GM12878 (cell line): ENCODE data around the gene GSTP1. TPM values are rescaled to one million over a fixed set of nuclear protein-coding genes. Genes with fewer than 3 reads are reported as not detected.
A peak's percentile ranks its signal among the peaks of the same experiment; 100 is the strongest.

Experiments used
- ATAC-seq: fragments of 200-7000 bp; cut with Tn5 transposase; 3 replicates; pipeline ENCODE4 v1.9.1; 2020; ENCODE audit warnings: mild to moderate bottlenecking, moderate library complexity
- BruUV-seq: library from RNA; stranded (reverse); fragments of 400-500 nt; replicated peaks from 2 replicates; lab custom pipeline; 2021; lab: Mats Ljungman, UMichigan
- CTCF ChIA-PET: fragments of 300-600 bp; sonication (Branson Sonifier 250); formaldehyde crosslinking; extraction: SDS; loops from one replicate; lab custom pipeline; 2021; ENCODE audit warnings: inconsistent platforms; lab: Yijun Ruan, JAX
- POLR2A ChIA-PET: fragments of 350-600 bp; formaldehyde crosslinking; extraction: SDS; loops from one replicate; lab custom pipeline; 2021; ENCODE audit warnings: inconsistent platforms; lab: Charles Lee
- RAD21 ChIA-PET: fragments of 300-600 bp; sonication (Branson Sonifier 250); formaldehyde crosslinking; loops from one replicate; lab custom pipeline; 2023; ENCODE audit warnings: antibody characterized with exemption; ENCODE audit not compliant: unreplicated experiment; lab: Charles Lee
- SMC1A ChIA-PET: fragments of 300-600 bp; sonication (Branson Sonifier 250); formaldehyde crosslinking; loops from one replicate; lab custom pipeline; 2023; ENCODE audit not compliant: unreplicated experiment, uncharacterized antibody; lab: Charles Lee
- DNase-seq: peaks from one replicate; pipeline ENCODE4 v3.0.0-alpha.2; 2011; ENCODE audit warnings: low read depth, low spot score
- FAIRE-seq: peaks from 3 replicates; lab custom pipeline; 2011; peaks lifted over from hg19 to GRCh38; lab: Jason Lieb, UNC
- H2AFZ ChIP-seq: 2 replicates; pipeline ENCODE4 v1.6.0; 2011; ENCODE audit warnings: low read depth, low read length, control low read depth; ENCODE audit not compliant: control insufficient read depth
- H3K27ac ChIP-seq: 2 replicates; pipeline ENCODE4 v1.5.1; 2011; ENCODE audit warnings: control low read depth; ENCODE audit not compliant: control insufficient read depth, insufficient read depth
- H3K27me3 ChIP-seq, 2 experiments: replicated peaks in 1 of 2; 2 replicates each; pipeline versions ENCODE4 v1.6.0 to v1.6.1; 2011; ENCODE audit warnings: low read length in 1 of 2; ENCODE audit not compliant: control insufficient read depth in 2 of 2, insufficient read depth in 2 of 2
- H3K36me3 ChIP-seq, 2 experiments: 2 replicates each; pipeline ENCODE4 v1.5.1; 2011; ENCODE audit warnings: low read length in 1 of 2; ENCODE audit not compliant: control insufficient read depth in 2 of 2, insufficient read depth in 2 of 2
- H3K4me1 ChIP-seq: 2 replicates; pipeline ENCODE4 v1.6.1; 2011; ENCODE audit warnings: mild to moderate bottlenecking, low read length, moderate library complexity, mixed read lengths; ENCODE audit not compliant: control insufficient read depth, insufficient read depth
- H3K4me2 ChIP-seq: 2 replicates; pipeline ENCODE4 v1.6.0; 2011; ENCODE audit warnings: control low read depth; ENCODE audit not compliant: control insufficient read depth, insufficient read depth
- H3K4me3 ChIP-seq: fragments of 200-600 bp; sonication (generic); 2 replicates; pipeline ENCODE4 v1.5.1; 2016
- H3K79me2 ChIP-seq: 2 replicates; pipeline ENCODE4 v1.6.0; 2011; ENCODE audit warnings: low read length; ENCODE audit not compliant: control insufficient read depth, insufficient read depth
- H3K9ac ChIP-seq: 2 replicates; pipeline ENCODE4 v1.8.0; 2011; ENCODE audit warnings: low read length, control low read depth, mixed read lengths; ENCODE audit not compliant: control insufficient read depth, insufficient read depth
- H3K9me3 ChIP-seq: replicated peaks from 3 replicates; pipeline ENCODE4 v1.5.1; 2011; ENCODE audit warnings: mild to moderate bottlenecking, low read length; ENCODE audit not compliant: control insufficient read depth, insufficient read depth
- H4K20me1 ChIP-seq: 2 replicates; pipeline ENCODE4 v1.6.0; 2011; ENCODE audit not compliant: control insufficient read depth, insufficient read depth
- CHD2 ChIP-seq: IDR thresholded peaks from 2 replicates; pipeline ENCODE4 v1.6.1; 2011; ENCODE audit warnings: low read depth, low read length, improper control_type of control experiment, borderline replicate concordance
- CREM ChIP-seq: IDR thresholded peaks from 2 replicates; pipeline ENCODE4 v1.6.1; 2014; ENCODE audit warnings: antibody characterized with exemption, low read depth
- EGR1 ChIP-seq, 2 experiments: IDR thresholded peaks; 1 replicate in 1 of 2; 2 replicates in 1 of 2; pipeline ENCODE4 v1.6.1; 2011 to 2012; ENCODE audit warnings: low read depth in 2 of 2, low read length in 2 of 2, borderline replicate concordance in 1 of 2, mild to moderate bottlenecking in 1 of 2, moderate library complexity in 1 of 2
- MYB ChIP-seq: fragments of 150-350 bp; IDR thresholded peaks from 2 replicates; pipeline ENCODE4 v1.6.1; 2014; ENCODE audit warnings: mild to moderate bottlenecking, low read depth, low read length, borderline replicate concordance
- RAD51 ChIP-seq: fragments of 450-650 bp; IDR thresholded peaks from 2 replicates; pipeline ENCODE4 v1.6.1; 2016; ENCODE audit warnings: moderate library complexity, mild to moderate bottlenecking, inconsistent platforms
- YBX1 ChIP-seq: fragments of 450-650 bp; IDR thresholded peaks from 2 replicates; pipeline ENCODE4 v1.6.1; 2016; ENCODE audit warnings: antibody characterized with exemption
- ZZZ3 ChIP-seq: IDR thresholded peaks from 2 replicates; pipeline ENCODE4 v1.6.1; 2011; ENCODE audit warnings: low read depth; ENCODE audit not compliant: control insufficient read depth, insufficient read length
- WGBS: methylation state at CpG from one replicate; pipeline ENCODE4 v1.1.6; 2016; ENCODE audit warnings: low lambda C conversion rate; ENCODE audit not compliant: insufficient replicate concordance, insufficient coverage; ENCODE audit errors: missing lambda C conversion rate; 5-methylcytosine and 5-hydroxymethylcytosine counted together
- in situ Hi-C: fragments of 300-500 bp; cut with MboI; formaldehyde crosslinking; loops from 9 replicates; pipeline ENCODE4 v1.14.3; 2018; ENCODE audit warnings: mixed read lengths
- intact Hi-C: fragments of 100-400 bp; cut with micrococcal nuclease; formaldehyde crosslinking; loops from one replicate; pipeline ENCODE4 v1.14.2; 2022; ENCODE audit not compliant: unreplicated experiment
- polyA plus RNA-seq, 11 experiments: library from polyadenylated mRNA; depleted of rRNA in 4 of 11; unstranded in 6 of 11; stranded (reverse) in 5 of 11; fragments of >200 nt; fragmentation: Nextera tagmentation in 4 of 11; fragmentation: Illumina TruSeq in 1 of 11; extraction: Ambion mirVana in 4 of 11; extraction: Trizol in 1 of 11; gene quantifications; 1 replicate in 1 of 11; 2 replicates in 10 of 11; pipeline versions ENCODE4 v1.2.1 to v1.2.3, GENCODE V29; 2011 to 2016; ENCODE audit warnings: inconsistent platforms in 2 of 11, missing spikeins in 2 of 11, low read depth in 1 of 11
- total RNA-seq, 4 experiments: library from RNA; depleted of rRNA in 3 of 4; stranded (reverse); fragments of >200 nt in 3 of 4; fragmentation: Illumina TruSeq in 1 of 4; extraction: Trizol in 1 of 4; gene quantifications; 2 replicates each; pipeline versions ENCODE4 v1.2.1 to v1.2.3, GENCODE V29; 2013 to 2021
- TF ChIP-seq, protein P1 (sequence below): fragments of 450-650 bp; formaldehyde crosslinking; IDR thresholded peaks from 2 replicates; pipeline ENCODE4 v1.5.0; 2022; ENCODE audit warnings: mild to moderate bottlenecking, missing genetic modification characterization
- TF ChIP-seq, protein P2 (sequence below): IDR thresholded peaks from 2 replicates; pipeline ENCODE4 v1.6.1; 2012; ENCODE audit warnings: mild to moderate bottlenecking, low read depth, low read length

GSTP1 gene
- total and polyA plus RNA-seq, 10 of the 15 experiments (the other 5 are each of a cell fraction or from before 2014, with no cell fraction given) = 469 to 1,788 (median 955) TPM

DNA sequence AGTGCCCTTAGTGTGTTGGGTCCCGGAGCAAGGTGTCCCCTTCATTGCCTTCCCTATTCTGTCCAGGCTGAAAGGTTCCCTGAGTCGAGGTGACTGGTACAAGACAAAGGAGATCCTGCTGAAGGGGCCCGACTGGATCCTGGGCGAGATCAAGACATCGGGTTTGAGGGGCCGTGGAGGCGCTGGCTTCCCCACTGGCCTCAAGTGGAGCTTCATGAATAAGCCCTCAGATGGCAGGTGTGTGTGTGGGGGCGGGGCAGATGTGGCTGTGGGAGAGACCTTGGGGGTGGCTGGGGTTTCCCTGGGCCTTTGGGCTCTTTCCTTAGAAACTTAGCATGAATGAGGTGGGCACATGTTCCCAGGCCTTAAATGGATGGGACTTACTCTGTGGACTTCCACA is 24.9 kb downstream of the GSTP1 start:
- Histone ChIP-seq H3K9ac (no peak overlapping the region), H3K4me2 (peak overlapping the region; percentile 68; the same call in 1 of the 2 replicates), H3K27ac (no peak overlapping the region), H3K4me3 (no peak overlapping the region), H3K27me3 (no peaks in the 10 kb centered on the region), H3K9me3 (no peaks in the 10 kb centered on the region), H3K79me2 (peaks cover 16% of the 10 kb centered on the region), H3K4me1 (peaks cover 16% of the 10 kb centered on the region), H3K36me3 (peaks cover 11 to 22% of the 10 kb centered on the region in 2 experiments; a peak in 3 of 4 replicates), H2AFZ (no peak overlapping the region), H4K20me1 (no peaks in the 10 kb centered on the region)
- RAD21 ChIA-PET = interaction anchor here (0.8 to 1.4 kb wide), 4 partner anchors 21 to 228 kb away, joined by 3 to 4 read pairs (median 4); partner anchors contain the start of gene GSTP1
- in situ Hi-C loops (no loop called here), intact Hi-C loops (no loop called here)
- no peak for DNase-seq
- TF ChIP-seq MYB = no peak
- no peak for TF ChIP-seq YBX1
- FAIRE-seq = no peak
- ATAC-seq = no peak
- POLR2A ChIA-PET = interaction anchor here (1.2 kb wide), 1 partner anchor 22 kb away, joined by 4 read pairs; no protein-coding TSS in a partner anchor
- 97% methylated on average over 8 of the region's 8 CpGs for WGBS
- BruUV-seq = no TSS peak
- CTCF ChIA-PET = interaction anchor here (1.0 to 2.5 kb wide), 5 partner anchors 9 to 36 kb away, joined by 3 to 9 read pairs (median 5); partner anchors contain the start of gene NUDT8
- SMC1A ChIA-PET = interaction anchor here (1.0 to 1.1 kb wide), 2 partner anchors 17 to 36 kb away, joined by 3 read pairs; no protein-coding TSS in a partner anchor

- intact Hi-C loops = no loop called here
- TF ChIP-seq CREM (no peak), RAD51 (no peak), EGR1 (IDR thresholded peaks at IDR 0.05; ENCODE audit: borderline replicate concordance in 1 of 2, low read depth in 2 of 2, low read length in 2 of 2) (no peak), CHD2 (no peak), ZZZ3 (no peak)
- TF ChIP-seq, protein P1, sequence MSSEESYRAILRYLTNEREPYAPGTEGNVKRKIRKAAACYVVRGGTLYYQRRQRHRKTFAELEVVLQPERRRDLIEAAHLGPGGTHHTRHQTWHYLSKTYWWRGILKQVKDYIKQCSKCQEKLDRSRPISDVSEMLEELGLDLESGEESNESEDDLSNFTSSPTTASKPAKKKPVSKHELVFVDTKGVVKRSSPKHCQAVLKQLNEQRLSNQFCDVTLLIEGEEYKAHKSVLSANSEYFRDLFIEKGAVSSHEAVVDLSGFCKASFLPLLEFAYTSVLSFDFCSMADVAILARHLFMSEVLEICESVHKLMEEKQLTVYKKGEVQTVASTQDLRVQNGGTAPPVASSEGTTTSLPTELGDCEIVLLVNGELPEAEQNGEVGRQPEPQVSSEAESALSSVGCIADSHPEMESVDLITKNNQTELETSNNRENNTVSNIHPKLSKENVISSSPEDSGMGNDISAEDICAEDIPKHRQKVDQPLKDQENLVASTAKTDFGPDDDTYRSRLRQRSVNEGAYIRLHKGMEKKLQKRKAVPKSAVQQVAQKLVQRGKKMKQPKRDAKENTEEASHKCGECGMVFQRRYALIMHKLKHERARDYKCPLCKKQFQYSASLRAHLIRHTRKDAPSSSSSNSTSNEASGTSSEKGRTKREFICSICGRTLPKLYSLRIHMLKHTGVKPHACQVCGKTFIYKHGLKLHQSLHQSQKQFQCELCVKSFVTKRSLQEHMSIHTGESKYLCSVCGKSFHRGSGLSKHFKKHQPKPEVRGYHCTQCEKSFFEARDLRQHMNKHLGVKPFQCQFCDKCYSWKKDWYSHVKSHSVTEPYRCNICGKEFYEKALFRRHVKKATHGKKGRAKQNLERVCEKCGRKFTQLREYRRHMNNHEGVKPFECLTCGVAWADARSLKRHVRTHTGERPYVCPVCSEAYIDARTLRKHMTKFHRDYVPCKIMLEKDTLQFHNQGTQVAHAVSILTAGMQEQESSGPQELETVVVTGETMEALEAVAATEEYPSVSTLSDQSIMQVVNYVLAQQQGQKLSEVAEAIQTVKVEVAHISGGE (CRISPR knock-in tag) = no peak
- TF ChIP-seq, protein P2, sequence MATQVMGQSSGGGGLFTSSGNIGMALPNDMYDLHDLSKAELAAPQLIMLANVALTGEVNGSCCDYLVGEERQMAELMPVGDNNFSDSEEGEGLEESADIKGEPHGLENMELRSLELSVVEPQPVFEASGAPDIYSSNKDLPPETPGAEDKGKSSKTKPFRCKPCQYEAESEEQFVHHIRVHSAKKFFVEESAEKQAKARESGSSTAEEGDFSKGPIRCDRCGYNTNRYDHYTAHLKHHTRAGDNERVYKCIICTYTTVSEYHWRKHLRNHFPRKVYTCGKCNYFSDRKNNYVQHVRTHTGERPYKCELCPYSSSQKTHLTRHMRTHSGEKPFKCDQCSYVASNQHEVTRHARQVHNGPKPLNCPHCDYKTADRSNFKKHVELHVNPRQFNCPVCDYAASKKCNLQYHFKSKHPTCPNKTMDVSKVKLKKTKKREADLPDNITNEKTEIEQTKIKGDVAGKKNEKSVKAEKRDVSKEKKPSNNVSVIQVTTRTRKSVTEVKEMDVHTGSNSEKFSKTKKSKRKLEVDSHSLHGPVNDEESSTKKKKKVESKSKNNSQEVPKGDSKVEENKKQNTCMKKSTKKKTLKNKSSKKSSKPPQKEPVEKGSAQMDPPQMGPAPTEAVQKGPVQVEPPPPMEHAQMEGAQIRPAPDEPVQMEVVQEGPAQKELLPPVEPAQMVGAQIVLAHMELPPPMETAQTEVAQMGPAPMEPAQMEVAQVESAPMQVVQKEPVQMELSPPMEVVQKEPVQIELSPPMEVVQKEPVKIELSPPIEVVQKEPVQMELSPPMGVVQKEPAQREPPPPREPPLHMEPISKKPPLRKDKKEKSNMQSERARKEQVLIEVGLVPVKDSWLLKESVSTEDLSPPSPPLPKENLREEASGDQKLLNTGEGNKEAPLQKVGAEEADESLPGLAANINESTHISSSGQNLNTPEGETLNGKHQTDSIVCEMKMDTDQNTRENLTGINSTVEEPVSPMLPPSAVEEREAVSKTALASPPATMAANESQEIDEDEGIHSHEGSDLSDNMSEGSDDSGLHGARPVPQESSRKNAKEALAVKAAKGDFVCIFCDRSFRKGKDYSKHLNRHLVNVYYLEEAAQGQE = no peak
Measured at GRCh38 chr11:67609316-67609715, 25.7 kb downstream of the GSTP1 start.

More at GRCh38 chr11:67609316-67609715, 25.7 kb downstream of the GSTP1 start:
- Histone ChIP-seq H3K9me3 (no peaks in the 10 kb centered on the region), H3K27me3 (no peaks in the 10 kb centered on the region), H2AFZ (no peak overlapping the region), H4K20me1 (no peaks in the 10 kb centered on the region), H3K4me1 (peaks cover 24% of the 10 kb centered on the region), H3K9ac (no peak overlapping the region), H3K27ac (no peak overlapping the region), H3K36me3 (peaks cover 11 to 22% of the 10 kb centered on the region in 2 experiments; a peak in 3 of 4 replicates), H3K79me2 (peaks cover 16% of the 10 kb centered on the region), H3K4me2 (no peak overlapping the region), H3K4me3 (no peak overlapping the region)
- ChIA-PET CTCF (interaction anchor here (0.8 to 2.5 kb wide), 4 partner anchors 21 to 37 kb away, joined by 3 to 6 read pairs (median 4); no protein-coding TSS in a partner anchor), POLR2A (interaction anchor here (1.2 kb wide), 1 partner anchor 23 kb away, joined by 4 read pairs; no protein-coding TSS in a partner anchor), RAD21 (interaction anchor here (0.8 kb wide), 2 partner anchors 21 to 25 kb away, joined by 3 to 4 read pairs; partner anchors contain the start of gene GSTP1), SMC1A (interaction anchor here (0.6 to 1.4 kb wide), 3 partner anchors 17 to 946 kb away, joined by 3 to 4 read pairs (median 3); no protein-coding TSS in a partner anchor)
- ATAC-seq = no peak
- WGBS = 100% methylated on average over 9 of the region's 10 CpGs
- DNase-seq = no peak
- BruUV-seq = no TSS peak
- in situ Hi-C loops = no loop called here
- FAIRE-seq = no peak
